GM10248 (cell line): Measurements from ENCODE around the gene GNRH2.
"Not testable (repeated sequence)": the region's sequence is repeated elsewhere in the genome, so short reads cannot be mapped to it uniquely, and the experiment has no call there.

Source experiments
- CTCF ChIA-PET: fragments of 300-600 bp; sonication (Branson Sonifier 250); formaldehyde crosslinking; extraction: SDS; loops from one replicate; lab custom pipeline; 2021; ENCODE audit warnings: antibody characterized with exemption; lab: Yijun Ruan, JAX
- POLR2A ChIA-PET: fragments of 350-650 bp; sonication (Branson Sonifier 250); formaldehyde crosslinking; extraction: SDS; loops from one replicate; lab custom pipeline; 2020; ENCODE audit warnings: antibody characterized with exemption; lab: Yijun Ruan, JAX
- DNase-seq: peaks from one replicate; pipeline ENCODE4 v3.0.0; 2012; ENCODE audit errors: extremely low spot score
- CTCF ChIP-seq: IDR thresholded peaks from 2 replicates; pipeline ENCODE4 v1.5.1; 2012; ENCODE audit warnings: mild to moderate bottlenecking, low read depth; ENCODE audit errors: extremely low read depth, missing control alignments, control extremely low read depth

The GNRH2 gene

GRCh38 chr20:3045816-3046676, 2.6 kb downstream of the GNRH2 start, which contains the start of gene MRPS26:
Gene MRPS26, plus strand, starts transcription at chr20:3046052. Its CDS starts 17 bp downstream, at chr20:3046069.
- ChIA-PET POLR2A (no interaction called here), CTCF (interaction anchor here (2.9 kb wide), 1 partner anchor 8 kb away, joined by 15 read pairs; no protein-coding TSS in a partner anchor)
- DNase-seq, result peak; percentile 94
- no peak for TF ChIP-seq CTCF

GRCh38 chr20:3046677-3047462, 3.4 kb downstream of the GNRH2 start:
- no peak for TF ChIP-seq CTCF
- DNase-seq, result peak; percentile 43
- POLR2A ChIA-PET, result no interaction called here
- CTCF ChIA-PET, result no interaction called here

- DNase-seq, result no peak
- POLR2A ChIA-PET, result no interaction called here
- CTCF ChIA-PET, result no interaction called here
- no peak for TF ChIP-seq CTCF
Observed at GRCh38 chr20:3047486-3048419, 4.3 kb downstream of the GNRH2 start.

GRCh38 chr20:3051385-3052019, 8.1 kb downstream of the GNRH2 start:
- TF ChIP-seq CTCF, result no peak

GRCh38 chr20:3059489-3059888, 16.1 kb downstream of the GNRH2 start:
- TF ChIP-seq CTCF, result no peak
- no peak for DNase-seq
- CTCF ChIA-PET, result no interaction called here
- POLR2A ChIA-PET, result no interaction called here

More at GRCh38 chr20:3051385-3052019, 8.1 kb downstream of the GNRH2 start:
- no peak for DNase-seq
- ChIA-PET CTCF (interaction anchor here (1.0 kb wide), 1 partner anchor 65 kb away, joined by 3 read pairs; no protein-coding TSS in a partner anchor), POLR2A (interaction anchor here (0.6 kb wide), 1 partner anchor 22 kb away, joined by 3 read pairs; no protein-coding TSS in a partner anchor)

GRCh38 chr20:3064119-3064518, 20.7 kb downstream of the GNRH2 start:
- POLR2A ChIA-PET, CTCF ChIA-PET, DNase-seq: not testable (repeated sequence)
